ENCODE results near the gene YIF1B. TPM values are rescaled to one million over a fixed set of nuclear protein-coding genes. Genes with fewer than 3 reads are reported as not detected.

YIF1B gene
- total RNA-seq, 1 donor from 2014 or later = 84.7 TPM

DNA sequence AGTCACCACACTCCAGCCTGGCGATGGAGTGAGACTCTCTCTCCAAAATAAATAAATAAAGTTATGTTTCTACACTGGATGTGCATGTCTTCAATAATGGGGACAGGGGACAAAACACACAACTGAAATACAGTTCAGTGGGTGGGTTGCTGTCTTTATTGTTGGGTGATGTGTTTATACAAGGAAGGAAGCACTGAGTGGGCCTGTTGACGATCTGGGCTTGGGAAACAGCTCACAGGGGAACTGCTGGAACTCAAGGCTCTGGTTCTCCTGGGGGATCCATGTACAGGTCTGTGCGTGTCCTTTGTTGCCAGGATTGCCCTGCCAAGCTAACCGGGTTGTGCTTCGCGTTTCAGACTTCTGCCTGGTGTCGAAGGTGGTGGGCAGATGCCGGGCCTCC lies 32.5 kb downstream of the YIF1B start:
- intact Hi-C loops (cut with micrococcal nuclease) = no loop called here
- Mint-ChIP-seq H3K27me3 (no peaks in the 10 kb centered on the region), H3K27ac (peak overlapping the region; percentile 87), H3K9me3 (no peaks in the 10 kb centered on the region), H3K36me3 (ENCODE audit: low read depth) (peaks cover 8% of the 10 kb centered on the region), H3K4me1 (peaks cover 20% of the 10 kb centered on the region), H3K4me3 (no peak overlapping the region)
- DNase-seq = no peak

DNA sequence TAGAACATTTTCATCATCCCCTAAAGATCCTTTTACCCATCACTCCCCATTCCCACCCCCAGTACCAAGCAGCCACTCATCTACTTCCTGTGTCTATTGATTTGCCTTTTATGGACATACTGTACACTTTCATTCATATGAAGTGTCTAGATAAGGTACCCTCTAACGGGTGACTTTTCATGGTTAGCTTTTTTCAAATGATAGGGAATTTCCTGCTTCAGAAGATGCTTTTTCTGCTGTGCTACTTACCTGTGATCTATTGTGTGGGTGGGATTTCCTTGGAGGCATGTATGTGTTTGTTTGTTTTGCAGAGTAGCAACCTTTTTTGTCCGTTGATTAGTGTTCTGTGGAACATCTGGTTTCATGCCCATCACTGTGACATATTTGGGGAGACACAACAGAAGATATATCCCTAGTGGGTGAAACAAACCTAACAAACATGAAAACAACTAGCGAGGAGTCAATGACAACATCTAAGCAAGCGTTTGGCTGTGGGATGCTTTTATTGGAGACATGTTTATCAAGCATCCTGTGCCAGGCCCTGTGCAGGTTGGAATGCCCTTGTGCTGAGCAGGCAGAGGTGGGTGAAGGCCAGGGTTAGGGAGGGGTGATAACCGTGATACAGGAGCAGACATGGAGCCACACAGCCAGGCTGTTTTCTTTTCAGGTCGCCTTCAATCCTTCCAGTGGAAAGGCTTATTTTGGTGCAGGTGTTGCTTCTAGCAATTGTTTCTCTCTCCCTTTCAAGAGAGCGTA lies 33.8 kb downstream of the YIF1B start:
- Mint-ChIP-seq H3K27ac (peak overlapping the region; percentile 87), H3K9me3 (no peaks in the 10 kb centered on the region), H3K4me3 (peak overlapping the region; percentile 30), H3K27me3 (no peaks in the 10 kb centered on the region), H3K36me3 (ENCODE audit: low read depth) (peaks cover 6% of the 10 kb centered on the region), H3K4me1 (peaks cover 20% of the 10 kb centered on the region)
- intact Hi-C loops (cut with micrococcal nuclease) = no loop called here
- peak; percentile 63 for DNase-seq

DNA sequence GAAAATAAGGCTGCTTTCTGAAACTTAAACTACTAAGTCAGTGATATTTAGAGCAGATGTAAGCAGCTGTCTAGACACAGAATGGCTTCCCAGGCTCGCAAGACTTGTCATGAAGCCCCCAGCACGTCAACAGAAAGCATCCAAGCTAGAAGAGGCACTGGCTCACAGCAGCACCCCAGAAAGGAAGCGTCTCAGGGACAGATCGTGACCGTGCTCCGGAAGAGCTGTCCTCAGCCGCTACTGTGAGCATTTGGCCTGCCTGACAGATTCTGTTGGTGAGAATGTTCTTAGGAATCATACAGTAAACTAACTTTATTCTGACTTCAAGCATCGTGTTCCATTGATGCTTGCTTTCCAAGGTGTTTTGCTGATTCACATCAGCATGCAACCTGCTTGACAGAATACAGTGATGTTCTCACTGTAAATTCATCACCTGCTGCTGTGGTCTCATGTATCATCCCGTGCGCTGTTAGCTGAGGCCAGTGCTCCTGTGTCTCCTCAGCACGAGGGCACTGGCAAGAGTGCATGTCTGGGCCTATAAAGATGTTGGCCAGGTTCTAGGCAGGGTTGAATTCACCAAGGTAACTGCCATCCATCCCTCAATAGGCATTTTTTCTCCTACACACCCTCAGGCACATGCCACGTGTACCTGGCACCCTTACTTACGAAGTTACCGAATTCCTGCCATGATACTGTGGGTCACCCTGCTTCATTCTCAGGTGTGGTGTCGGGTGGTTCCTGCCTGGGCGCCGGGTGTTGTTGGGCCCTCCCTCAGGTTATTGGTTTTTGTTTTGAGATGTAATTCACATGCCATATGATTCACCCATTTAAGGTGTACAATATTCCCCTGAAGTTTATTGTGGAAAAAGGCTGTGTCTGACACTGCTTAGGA lies 35.5 kb downstream of the YIF1B start:
- peak overlapping the region; percentile 73 for H3K27ac Mint-ChIP-seq
- peaks cover 20% of the 10 kb centered on the region for H3K4me1 Mint-ChIP-seq
- H3K27me3 Mint-ChIP-seq = no peaks in the 10 kb centered on the region
- intact Hi-C loops (cut with micrococcal nuclease) = no loop called here
- peaks cover 3% of the 10 kb centered on the region for H3K36me3 Mint-ChIP-seq (ENCODE audit: low read depth)
- DNase-seq = no peak
- no peak overlapping the region for H3K4me3 Mint-ChIP-seq
- no peaks in the 10 kb centered on the region for H3K9me3 Mint-ChIP-seq

DNA sequence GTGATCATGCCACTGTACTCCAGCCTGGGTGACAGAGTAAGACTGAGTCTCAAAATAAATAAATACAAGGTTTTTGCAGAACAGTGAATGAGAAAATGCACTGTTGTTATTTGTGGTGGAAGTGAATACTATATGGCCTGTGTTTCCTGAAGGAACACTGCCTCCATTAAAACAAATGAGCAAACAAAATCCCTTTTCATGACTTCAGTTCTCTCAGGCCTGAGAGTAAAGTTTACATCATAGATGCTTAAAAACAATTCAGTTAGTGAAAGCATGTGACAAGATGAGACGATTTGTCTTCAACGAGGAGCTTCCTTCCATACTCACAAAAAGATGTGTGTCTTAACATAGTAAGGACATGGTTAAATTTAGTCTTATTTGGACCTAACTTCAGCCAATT lies 37.0 kb downstream of the YIF1B start:
- peaks cover 18% of the 10 kb centered on the region for H3K4me1 Mint-ChIP-seq
- intact Hi-C loops (cut with micrococcal nuclease) = no loop called here
- H3K36me3 Mint-ChIP-seq (ENCODE audit: low read depth) = no peaks in the 10 kb centered on the region
- H3K9me3 Mint-ChIP-seq = no peaks in the 10 kb centered on the region
- H3K27me3 Mint-ChIP-seq = no peaks in the 10 kb centered on the region
- H3K4me3 Mint-ChIP-seq = no peak overlapping the region
- H3K27ac Mint-ChIP-seq = no peak overlapping the region
- DNase-seq = no peak

DNA sequence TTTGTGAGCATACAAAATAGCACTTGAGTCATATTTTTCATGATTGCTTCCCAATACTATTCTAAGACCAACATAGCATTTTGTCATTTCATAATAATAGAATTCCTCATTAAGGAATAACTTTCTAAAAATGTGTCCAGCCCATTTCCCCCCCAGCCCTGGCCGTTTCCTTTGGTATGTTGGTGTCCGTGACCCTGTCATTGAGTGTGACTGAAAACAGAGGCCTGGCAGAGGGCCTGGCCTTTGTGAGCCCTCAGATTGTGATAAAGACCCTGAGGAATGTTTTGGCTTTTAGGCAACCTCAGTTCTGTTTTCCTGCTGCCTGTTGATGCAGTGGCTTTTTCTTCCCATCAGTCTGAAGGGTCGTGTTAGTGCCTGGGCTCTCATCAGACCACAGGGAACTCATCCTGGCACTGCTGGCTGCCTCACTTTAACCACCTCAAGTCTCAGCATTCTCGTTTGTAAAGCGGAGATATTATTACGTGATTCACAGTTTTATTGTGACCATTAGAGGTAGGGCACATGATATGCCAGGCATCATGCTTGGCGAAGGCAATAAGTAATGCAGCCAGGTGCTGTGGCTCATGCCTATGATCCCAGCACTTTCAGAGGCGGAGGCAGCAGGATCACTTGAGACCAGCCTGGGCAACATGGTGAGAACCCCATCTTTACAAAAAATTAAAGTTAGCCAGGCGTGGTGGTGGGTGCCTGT lies 37.6 kb downstream of the YIF1B start:
- no peak overlapping the region for H3K27ac Mint-ChIP-seq
- peaks cover 18% of the 10 kb centered on the region for H3K4me1 Mint-ChIP-seq
- H3K36me3 Mint-ChIP-seq (ENCODE audit: low read depth) = no peaks in the 10 kb centered on the region
- no peaks in the 10 kb centered on the region for H3K9me3 Mint-ChIP-seq
- DNase-seq = no peak
- intact Hi-C loops (cut with micrococcal nuclease) = no loop called here
- no peak overlapping the region for H3K4me3 Mint-ChIP-seq
- H3K27me3 Mint-ChIP-seq = no peaks in the 10 kb centered on the region

DNA sequence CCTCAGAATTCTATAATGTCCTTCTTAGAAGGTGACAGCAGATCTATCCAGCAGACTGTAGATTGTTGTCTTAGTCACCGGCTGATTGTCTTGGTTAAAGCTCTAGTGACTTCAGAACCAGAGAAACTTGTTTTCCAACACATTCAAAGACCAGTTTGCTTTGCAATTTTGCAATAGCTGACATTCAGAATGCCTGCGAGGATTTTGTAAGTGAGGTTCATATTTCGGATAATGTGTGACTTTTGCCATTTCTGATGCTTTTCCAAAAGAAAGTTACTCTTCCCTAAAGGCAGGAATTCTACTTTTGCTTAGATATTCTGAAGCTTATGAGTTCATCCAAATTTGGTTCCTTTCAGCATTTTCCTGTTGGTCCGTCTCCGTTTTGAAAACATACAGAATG lies 38.2 kb downstream of the YIF1B start:
- no peaks in the 10 kb centered on the region for H3K36me3 Mint-ChIP-seq (ENCODE audit: low read depth)
- no peak for DNase-seq
- peaks cover 13% of the 10 kb centered on the region for H3K4me1 Mint-ChIP-seq
- intact Hi-C loops (cut with micrococcal nuclease) = no loop called here
- H3K9me3 Mint-ChIP-seq = no peaks in the 10 kb centered on the region
- H3K27ac Mint-ChIP-seq = no peak overlapping the region
- H3K4me3 Mint-ChIP-seq = no peak overlapping the region
- H3K27me3 Mint-ChIP-seq = no peaks in the 10 kb centered on the region

DNA sequence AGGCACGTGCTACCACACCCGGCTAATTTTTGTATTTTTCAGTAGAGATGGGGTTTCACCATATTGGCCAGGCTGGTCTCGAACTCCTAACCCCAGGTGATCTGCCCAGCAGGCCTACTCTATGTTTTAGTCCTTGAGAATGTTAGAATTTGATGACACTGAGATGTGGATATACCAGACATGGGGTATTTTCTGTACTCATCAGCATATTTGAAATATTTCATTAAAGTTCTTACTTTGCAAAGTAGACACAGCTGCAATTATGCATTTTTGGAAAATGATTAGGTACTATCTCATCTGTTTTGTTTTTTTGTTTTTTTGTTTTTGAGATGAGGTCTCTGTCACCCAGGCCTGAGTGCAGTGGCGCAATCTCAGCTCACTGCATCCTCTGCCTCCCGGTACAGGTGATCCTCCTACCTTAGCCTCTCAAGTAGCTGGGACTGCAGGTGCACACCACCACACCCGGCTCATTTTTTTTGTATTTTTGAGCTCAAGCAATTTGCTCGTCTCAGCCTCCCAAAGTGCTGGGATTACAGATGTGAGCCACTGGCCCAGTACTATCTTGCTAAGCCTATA lies 38.7 kb downstream of the YIF1B start:
- no peaks in the 10 kb centered on the region for H3K36me3 Mint-ChIP-seq (ENCODE audit: low read depth)
- H3K27ac Mint-ChIP-seq = no peak overlapping the region
- no peak overlapping the region for H3K4me3 Mint-ChIP-seq
- no peak for DNase-seq
- peaks cover 8% of the 10 kb centered on the region for H3K4me1 Mint-ChIP-seq
- no peaks in the 10 kb centered on the region for H3K9me3 Mint-ChIP-seq
- intact Hi-C loops (cut with micrococcal nuclease) = no loop called here
- H3K27me3 Mint-ChIP-seq = no peaks in the 10 kb centered on the region

DNA sequence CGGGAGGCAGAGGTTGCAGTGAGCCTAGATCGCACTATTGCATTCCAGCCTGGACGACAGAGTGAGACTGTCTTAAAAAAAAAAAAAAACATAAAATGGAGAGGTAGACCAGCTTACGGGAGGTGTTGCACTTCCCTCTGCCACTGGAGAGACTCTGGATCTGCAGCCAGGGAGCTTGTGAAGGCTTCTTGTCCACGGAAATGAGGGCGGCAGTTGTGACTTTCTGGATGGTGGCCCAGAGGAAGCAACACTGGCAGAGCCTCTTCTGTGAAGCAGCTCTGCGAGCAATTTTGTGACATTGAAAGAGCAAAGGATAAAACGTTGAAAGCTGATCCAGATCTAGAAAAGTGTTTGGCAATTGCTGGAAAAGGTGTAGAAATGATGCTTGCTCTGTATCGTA lies 41.0 kb downstream of the YIF1B start:
- intact Hi-C loops (cut with micrococcal nuclease) = no loop called here
- Mint-ChIP-seq H3K4me1 (peaks cover 5% of the 10 kb centered on the region), H3K36me3 (ENCODE audit: low read depth) (peaks cover 2% of the 10 kb centered on the region), H3K27me3 (no peaks in the 10 kb centered on the region), H3K27ac (no peak overlapping the region), H3K9me3 (no peaks in the 10 kb centered on the region), H3K4me3 (no peak overlapping the region)
- no peak for DNase-seq

DNA sequence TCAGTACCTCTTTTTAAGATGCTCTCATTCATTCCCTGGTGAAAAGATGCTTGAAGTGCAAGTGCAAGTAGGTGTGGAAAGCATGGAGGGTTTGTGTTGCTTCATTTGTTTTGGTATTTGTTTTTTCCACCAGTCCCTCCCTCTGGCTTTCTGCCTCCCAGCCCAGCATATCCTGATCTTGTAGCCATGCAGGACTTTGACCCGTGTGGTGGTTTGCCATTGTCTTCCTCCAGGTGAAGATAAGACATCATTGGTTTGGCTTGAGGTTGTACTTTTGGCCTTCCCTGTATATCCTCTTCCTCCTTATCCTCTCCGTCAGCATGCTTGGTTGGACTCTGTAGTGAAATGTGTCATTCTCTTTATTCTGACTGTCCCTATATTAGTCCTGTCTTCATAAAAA lies 42.2 kb downstream of the YIF1B start:
- DNase-seq = no peak
- no peak overlapping the region for H3K4me3 Mint-ChIP-seq
- H3K4me1 Mint-ChIP-seq = peaks cover 5% of the 10 kb centered on the region
- H3K27ac Mint-ChIP-seq = no peak overlapping the region
- peaks cover 2% of the 10 kb centered on the region for H3K36me3 Mint-ChIP-seq (ENCODE audit: low read depth)
- intact Hi-C loops (cut with micrococcal nuclease) = no loop called here
- no peaks in the 10 kb centered on the region for H3K27me3 Mint-ChIP-seq
- no peaks in the 10 kb centered on the region for H3K9me3 Mint-ChIP-seq

DNA sequence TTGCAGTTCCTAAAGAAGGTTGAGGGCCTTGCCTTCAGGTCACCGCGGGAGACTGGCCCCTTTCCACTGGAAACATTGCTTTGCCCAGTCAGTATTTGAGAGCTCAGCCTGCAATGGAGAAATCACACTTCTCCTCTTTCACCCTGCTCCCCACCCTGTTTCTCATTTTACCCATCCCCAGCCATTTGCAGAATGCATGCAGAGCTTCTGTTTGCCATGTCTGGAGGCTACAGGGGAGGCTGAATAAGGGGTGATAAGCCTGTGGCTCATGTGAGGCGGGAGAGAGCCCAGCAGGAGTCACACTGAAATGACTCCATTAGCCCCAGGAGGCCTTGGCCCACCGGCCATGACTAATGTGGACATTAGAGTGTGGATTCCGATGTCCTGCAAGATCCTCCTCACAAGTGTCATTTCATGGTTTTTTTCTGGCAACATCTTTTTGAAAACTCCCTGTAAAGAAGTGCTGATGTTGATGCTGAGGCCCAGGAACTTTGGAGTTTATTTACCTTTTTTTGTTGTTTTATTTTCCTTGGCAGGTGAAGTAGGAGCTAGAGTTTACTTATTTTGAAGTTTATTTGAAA lies 45.1 kb downstream of the YIF1B start:
- peaks cover 5% of the 10 kb centered on the region for H3K36me3 Mint-ChIP-seq (ENCODE audit: low read depth)
- intact Hi-C loops (cut with micrococcal nuclease) = no loop called here
- H3K9me3 Mint-ChIP-seq = no peaks in the 10 kb centered on the region
- H3K27me3 Mint-ChIP-seq = no peaks in the 10 kb centered on the region
- peaks cover 23% of the 10 kb centered on the region for H3K4me1 Mint-ChIP-seq
- DNase-seq = no peak
- H3K27ac Mint-ChIP-seq = peak overlapping the region; percentile 57
- H3K4me3 Mint-ChIP-seq = no peak overlapping the region

DNA sequence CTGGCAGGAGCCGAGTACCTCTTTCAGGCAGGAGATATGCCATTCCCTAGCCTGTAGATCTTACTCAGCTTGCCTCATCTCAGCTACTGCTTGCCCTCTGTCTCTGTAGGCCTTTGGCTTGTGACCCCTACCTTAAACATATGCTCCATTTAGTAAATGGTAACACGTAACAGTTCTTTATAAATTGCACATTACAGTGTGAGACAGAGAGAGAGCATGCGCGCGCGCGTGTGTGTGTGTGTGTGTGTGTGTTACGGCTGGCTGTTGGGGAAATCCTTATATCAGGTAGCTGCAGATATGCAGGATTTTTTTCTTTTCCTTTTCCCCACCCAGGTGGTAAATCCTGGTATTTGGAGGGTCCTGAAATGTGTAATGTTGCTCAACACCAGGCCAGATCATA lies 47.2 kb downstream of the YIF1B start:
- intact Hi-C loops (cut with micrococcal nuclease) = no loop called here
- no peak overlapping the region for H3K4me3 Mint-ChIP-seq
- H3K4me1 Mint-ChIP-seq = peaks cover 36% of the 10 kb centered on the region
- H3K36me3 Mint-ChIP-seq (ENCODE audit: low read depth) = peaks cover 5% of the 10 kb centered on the region
- no peak for DNase-seq
- no peak overlapping the region for H3K27ac Mint-ChIP-seq
- H3K27me3 Mint-ChIP-seq = no peaks in the 10 kb centered on the region
- H3K9me3 Mint-ChIP-seq = no peaks in the 10 kb centered on the region

DNA sequence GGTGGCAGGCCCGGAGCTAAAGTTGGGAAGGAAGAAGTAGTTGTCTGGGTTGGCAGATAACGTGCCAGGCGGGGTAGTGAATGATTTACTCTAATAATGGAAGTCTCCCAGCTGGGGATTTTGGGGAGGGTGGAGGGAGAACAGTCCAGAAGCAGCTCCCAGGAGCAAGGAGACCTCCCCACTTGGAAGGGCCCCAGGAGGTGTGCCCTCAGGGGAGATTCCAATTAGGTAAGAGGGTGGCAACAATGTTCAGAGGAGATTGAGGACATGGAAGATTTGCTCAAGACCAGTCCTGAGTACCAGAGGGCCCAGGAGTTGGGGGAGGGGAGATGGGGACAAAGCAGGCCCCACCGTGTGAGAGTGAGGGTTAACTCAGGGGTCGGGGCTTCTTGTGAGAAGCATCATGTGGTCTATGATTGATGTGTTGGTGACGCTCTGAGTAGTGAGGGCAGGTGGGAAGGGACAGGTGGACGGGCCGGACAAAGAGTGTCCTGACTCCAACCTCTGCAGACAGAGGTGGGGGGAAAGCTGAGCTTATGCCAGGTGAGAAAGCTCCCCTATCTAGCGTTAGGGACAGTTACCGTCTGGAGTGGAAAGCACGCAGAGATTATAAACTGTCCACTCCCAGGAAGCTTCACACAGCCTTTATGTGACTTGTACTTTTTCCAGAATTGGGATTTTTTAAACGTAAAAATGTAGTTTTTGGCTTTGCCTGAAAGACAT lies 47.8 kb downstream of the YIF1B start:
- Mint-ChIP-seq H3K36me3 (ENCODE audit: low read depth) (peaks cover 5% of the 10 kb centered on the region), H3K4me3 (no peak overlapping the region), H3K27me3 (no peaks in the 10 kb centered on the region), H3K27ac (peak overlapping the region; percentile 73), H3K4me1 (peaks cover 40% of the 10 kb centered on the region), H3K9me3 (no peaks in the 10 kb centered on the region)
- intact Hi-C loops (cut with micrococcal nuclease) = no loop called here
- DNase-seq = no peak

DNA sequence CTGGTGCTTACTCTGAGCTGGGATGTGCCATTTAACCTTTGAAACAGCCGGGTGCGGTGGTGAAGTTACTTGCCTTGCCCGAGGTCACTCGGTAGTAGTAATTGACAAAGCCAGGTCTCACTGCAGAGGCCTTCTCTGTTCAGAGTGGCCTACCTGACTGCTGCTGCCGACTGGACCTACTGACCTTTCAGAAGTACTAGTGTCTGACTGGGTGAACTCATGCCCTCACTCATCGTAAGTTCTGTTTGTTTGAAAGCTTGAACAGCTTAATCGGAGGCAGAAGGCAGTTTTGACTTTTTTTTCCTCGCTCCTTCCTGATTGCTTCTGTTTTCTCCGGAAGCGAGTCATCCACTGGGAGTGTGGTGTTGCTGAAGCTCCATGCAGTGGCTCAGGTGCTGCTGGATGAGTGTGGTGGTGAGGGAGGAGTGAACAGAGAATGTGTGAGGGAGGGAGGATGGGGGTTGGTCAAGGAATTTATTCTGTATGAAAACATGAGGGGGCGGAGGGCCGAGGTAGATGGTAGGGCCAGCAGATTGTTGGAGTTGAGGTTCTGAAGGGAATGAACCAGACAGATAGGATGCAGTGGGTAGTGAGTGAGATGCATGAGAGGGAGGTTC lies 48.7 kb downstream of the YIF1B start:
- intact Hi-C loops (cut with micrococcal nuclease) = no loop called here
- peaks cover 42% of the 10 kb centered on the region for H3K4me1 Mint-ChIP-seq

More for the DNA sequence above, 48.7 kb downstream of the YIF1B start:
- no peak for DNase-seq
- Mint-ChIP-seq H3K27me3 (no peaks in the 10 kb centered on the region), H3K36me3 (ENCODE audit: low read depth) (peaks cover 5% of the 10 kb centered on the region), H3K4me3 (peak overlapping the region; percentile 6), H3K27ac (peak overlapping the region; percentile 73), H3K9me3 (no peaks in the 10 kb centered on the region)
